NCI-H774 (cell line): ENCODE data around the gene HSFX4.
"Not testable (repeated sequence)": the region's sequence is repeated elsewhere in the genome, so short reads cannot be mapped to it uniquely, and the experiment has no call there.

ENCODE experiments used
- DNase-seq: peaks from one replicate; lab custom pipeline; 2025; lab: John Stamatoyannopoulos, UW

The HSFX4 gene

GRCh38 chrX:149937871-149938426 is 8.6 kb downstream of the HSFX4 start:
- no peak for DNase-seq

GRCh38 chrX:149938427-149938880 is 9.1 kb downstream of the HSFX4 start, which contains the start of gene EOLA2:
EOLA2 (minus strand) TSS chrX:149938491; CDS start chrX:149933874, 4,617 bp downstream.
- peak; percentile 97 for DNase-seq

GRCh38 chrX:149938881-149939654 is 9.7 kb downstream of the HSFX4 start:
- DNase-seq = peak; percentile 87

GRCh38 chrX:149939655-149939904 is 10.2 kb downstream of the HSFX4 start:
- no peak for DNase-seq

- peak; percentile 93 for DNase-seq
Observed at GRCh38 chrX:149939905-149940673, 10.7 kb downstream of the HSFX4 start.

GRCh38 chrX:149940674-149941024 is 11.3 kb downstream of the HSFX4 start:
- DNase-seq = not testable (repeated sequence)

- not testable (repeated sequence) for DNase-seq
Observed at GRCh38 chrX:149945087-149945670, 15.8 kb downstream of the HSFX4 start.

- DNase-seq = not testable (repeated sequence)
Observed at GRCh38 chrX:149945820-149946219, 16.4 kb downstream of the HSFX4 start.

GRCh38 chrX:149946932-149947331 is 17.6 kb downstream of the HSFX4 start:
- DNase-seq = not testable (repeated sequence)

GRCh38 chrX:149948016-149948415 is 18.6 kb downstream of the HSFX4 start:
- no peak for DNase-seq

- DNase-seq = no peak
Observed at GRCh38 chrX:149949743-149950436, 20.5 kb downstream of the HSFX4 start.

GRCh38 chrX:149950681-149951080 is 21.3 kb downstream of the HSFX4 start:
- no peak for DNase-seq

GRCh38 chrX:149961572-149961971 is 32.2 kb downstream of the HSFX4 start:
- DNase-seq = no peak

GRCh38 chrX:149962010-149962409 is 32.6 kb downstream of the HSFX4 start:
- no peak for DNase-seq

- peak; percentile 24 for DNase-seq
Observed at GRCh38 chrX:149962859-149963757, 33.7 kb downstream of the HSFX4 start.

GRCh38 chrX:149979126-149979644 is 49.8 kb downstream of the HSFX4 start:
- DNase-seq = no peak
